ENCODE data around the gene STX2.
"Not testable (repeated sequence)": the region's sequence is repeated elsewhere in the genome, so short reads cannot be mapped to it uniquely, and the experiment has no call there.

The STX2 gene

DNA sequence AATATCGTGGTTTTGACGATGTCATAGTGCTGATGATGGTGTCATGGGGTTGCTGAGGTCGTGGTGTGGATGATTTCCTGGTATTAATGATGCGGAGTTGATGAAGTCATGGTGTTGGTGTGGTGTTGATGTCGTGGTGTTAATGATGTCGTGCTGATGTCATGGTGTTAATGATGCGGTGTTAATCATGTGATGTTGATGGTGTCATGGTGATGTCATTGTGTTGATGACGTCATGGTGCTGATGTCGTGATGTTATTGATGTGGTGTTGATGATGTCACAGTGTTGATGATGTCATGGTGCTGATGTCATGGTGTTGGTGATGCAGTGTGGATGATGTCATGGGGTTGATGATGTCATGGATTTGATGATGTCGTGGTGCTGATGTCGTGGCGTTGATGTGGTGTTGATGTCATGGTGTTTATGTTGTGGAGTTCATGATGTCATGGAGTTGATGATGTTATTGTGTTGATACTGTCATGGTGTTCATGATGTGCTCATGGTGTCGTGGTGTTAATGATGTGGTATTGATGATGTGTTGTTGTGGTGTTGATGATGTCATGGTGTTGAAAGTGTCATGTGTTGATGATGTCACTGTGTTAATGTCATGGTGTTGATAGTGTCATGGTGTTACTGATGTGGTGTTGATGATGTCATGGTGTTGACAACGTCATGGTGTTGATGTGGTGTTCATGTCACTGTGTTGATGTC, 74.4 kb downstream of the STX2 start:
- DNase-seq (ENCODE audit: low spot score): peak; percentile 28

DNA sequence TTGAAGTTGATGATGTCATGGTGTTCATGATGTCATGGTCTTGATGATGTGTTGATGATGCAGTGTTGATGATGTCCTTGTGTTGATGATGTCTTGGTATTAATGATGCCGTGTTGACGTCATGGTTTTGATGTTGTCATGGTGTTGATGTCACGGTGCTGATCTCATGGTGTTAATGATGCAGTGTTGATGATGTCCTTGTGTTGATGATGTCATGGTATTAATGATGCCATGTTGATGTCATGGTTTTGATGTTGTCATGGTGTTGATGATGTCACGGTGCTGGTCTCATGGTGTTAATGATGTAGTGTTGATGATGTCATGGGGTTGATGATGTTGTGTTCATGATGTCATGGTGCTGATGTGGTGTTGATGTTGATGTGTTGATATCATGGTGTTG, 75.0 kb downstream of the STX2 start:
- DNase-seq (ENCODE audit: low spot score): no peak

DNA sequence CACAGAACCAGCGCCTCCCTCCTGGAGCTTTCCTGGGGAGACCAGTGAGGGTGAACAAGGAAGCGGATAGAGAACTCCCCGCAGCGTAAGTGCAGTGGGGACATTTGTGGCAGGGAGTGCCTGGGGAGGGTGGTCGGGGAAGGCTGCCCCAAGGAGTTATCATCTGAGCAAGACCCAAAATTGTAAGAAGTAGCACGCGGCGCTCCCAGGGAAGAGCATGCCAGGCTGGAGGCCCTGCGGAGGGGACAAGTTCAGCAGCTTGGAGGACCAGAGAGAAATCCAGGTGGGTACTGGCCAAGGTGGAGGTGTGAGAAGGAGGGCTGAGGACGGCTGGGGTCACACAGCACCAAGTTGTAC, 76.8 kb downstream of the STX2 start:
- no peak for DNase-seq (ENCODE audit: low spot score)

DNA sequence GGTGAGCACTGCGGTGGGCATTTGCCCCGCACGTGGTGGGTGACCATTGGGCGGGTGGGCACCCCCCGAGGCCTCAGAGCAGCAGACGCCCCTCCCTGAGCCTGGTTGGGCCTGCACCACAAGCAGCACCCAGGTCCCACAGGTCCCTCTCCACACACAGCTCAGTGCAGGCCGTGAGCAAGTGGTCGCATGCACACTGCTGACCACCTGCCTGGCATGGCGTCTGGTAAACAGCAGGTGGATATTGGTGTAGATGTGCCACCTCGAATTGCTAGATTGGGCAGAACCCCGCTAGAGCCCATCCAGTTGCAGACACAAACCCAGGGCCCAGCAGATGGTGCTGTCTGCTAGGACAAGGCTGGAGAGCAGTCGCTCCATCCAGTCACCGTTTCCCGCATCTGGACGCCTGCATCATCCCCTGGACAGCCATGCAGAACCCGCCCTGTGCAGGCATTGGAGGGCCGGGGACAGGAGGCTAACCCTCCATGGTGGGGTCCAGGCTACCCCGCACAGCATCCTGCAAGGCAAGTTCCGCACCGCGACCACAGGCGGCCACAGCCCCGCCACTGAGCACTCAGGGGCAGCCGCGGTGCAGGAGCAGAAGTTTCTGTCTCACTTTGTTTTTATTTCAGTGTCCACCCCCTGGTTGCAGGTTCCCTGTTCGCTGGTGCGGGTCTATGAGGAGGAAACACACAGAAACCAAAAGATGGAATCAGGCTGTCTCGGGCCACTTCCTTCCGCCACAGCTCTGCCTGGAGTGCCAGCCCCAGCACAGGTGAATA, 77.3 kb downstream of the STX2 start:
- DNase-seq (ENCODE audit: low spot score): peak; percentile 77

DNA sequence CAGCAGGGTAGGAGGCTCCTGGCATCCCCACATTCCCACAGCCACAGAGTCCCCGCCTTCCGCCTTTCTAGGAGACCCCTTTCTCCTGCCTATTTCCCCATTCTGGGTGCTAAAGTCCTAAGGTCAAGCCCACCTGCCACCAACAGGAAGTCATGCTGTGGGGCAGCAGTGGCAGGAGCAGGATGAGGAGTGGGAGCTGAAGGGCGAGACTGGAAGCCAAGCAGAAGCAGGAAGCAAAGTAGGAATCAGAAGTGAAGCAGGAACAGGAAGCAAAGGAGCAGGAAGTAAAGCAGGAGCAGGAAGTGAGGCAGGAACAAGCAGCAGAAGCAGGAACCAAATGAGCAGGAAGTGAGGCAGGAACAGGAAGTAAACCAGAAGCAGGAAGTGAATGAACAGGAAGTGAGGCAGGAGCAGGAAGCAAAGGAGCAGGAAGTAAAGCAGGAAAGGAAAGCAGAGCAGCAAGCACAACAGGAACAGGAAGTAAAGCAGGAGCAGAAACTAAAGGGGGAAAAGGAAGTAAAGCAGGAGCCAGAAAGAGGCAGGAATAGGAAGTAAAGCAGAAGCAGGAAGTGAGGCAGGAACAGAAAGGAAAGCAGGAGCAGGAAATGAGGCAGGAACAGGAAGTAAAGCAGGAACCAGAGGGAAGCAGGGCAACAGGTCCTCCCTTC, 84.7 kb downstream of the STX2 start:
- no peak for DNase-seq (ENCODE audit: low spot score)

DNA sequence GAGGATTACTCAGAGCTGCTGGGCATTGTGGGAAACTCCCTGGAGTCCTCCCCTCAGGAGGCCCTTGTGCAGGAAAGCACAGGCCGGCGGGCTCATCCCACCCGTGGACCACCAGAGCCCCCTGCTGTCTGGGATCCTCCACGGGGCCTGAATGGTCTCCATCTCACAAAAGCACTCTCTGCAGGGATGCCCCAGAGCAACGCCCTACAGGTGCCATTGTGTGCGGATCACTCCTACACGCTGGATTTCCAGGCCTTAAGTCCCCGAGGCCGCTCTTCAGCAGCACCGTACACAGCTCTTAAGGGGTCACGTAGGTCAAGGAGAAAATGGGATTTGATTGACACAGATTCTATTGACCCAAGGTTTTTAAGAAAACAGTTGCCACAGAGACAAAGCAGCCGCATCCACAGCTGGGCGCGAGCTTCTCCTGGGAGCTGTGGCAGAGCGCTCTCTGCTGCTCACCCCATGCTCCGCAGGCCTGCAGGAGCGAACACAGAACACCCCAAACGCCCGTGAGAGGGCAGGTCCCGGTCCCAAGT, 86.3 kb downstream of the STX2 start:
- no peak for DNase-seq (ENCODE audit: low spot score)

DNA sequence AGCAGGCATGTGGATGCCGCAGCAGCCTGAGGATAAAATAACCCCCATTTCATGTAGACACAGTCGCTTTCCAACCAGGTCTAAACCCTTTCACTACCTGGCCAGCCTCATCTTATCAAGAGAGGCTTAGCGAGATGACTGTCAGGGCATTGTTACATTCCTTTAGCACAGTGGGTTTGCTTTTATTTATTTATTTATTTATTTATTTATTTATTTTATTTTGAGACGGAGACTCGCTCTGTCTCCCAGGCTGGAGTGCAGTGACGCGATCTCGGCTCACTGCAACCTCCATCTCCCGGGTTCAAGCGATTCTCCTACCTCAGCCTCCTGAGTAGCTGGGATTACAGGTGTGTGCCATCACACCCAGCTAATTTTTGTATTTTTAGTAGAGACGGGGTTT, 87.0 kb downstream of the STX2 start:
- not testable (repeated sequence) for DNase-seq (ENCODE audit: low spot score)

DNA sequence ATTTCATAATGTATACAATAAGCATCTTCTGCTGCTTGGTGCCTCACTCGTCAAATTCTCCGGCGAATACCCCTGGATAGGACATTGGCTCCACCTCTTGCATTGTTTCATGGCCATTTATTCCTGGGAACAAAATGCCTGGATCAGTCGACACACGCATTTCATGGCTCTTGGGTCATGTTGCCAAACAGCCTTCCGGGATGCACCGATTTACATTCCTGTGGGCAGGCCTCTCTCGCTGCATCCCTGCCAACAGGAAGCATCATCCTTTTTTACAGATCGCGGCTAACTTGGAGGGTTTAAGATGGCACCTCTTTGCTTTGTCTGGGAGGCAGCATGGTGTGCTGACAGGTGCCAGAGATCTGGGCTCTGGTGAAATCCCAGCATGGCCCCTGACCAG, 90.3 kb downstream of the STX2 start:
- DNase-seq (ENCODE audit: low spot score): no peak

DNA sequence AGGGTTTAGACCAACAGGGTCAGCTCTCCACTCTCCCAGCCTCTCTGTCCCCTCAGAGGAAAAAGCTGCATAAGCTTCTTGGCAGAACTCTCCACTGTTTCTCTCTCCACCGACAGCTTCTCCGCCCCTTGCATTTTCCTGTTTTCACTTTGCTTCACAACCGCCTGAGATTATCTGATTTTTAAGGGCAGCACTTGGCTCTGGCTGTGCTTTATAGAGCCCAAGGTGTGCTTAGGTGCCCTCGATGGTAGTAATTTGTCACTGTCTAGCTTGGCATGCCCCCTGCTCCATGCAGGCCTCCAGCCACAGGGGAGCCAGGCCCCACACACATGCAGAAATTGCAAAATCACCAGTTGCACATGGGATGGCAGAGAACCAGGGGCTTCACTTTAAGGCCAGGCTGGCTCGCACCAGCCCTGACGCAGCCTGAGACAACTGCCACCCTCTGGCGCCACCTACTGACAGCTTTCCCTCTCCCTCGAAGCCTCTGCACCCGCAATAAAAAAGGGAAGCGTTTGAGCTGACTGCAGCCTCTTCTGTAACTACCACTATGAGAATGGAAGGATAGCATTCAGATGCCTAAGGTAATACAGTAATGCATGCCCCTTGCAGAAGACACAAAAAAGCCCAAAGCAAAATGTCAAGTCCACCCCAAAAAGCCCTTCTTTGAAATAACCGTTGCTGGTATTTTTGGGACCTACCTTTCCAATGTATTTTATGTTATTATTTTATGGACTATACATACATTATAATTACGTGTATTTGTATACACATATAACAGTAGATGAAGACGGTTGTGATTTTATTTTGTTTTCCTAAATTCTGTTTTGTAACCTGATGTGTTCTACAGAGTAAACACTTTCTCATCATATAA, 90.9 kb downstream of the STX2 start:
- DNase-seq (ENCODE audit: low spot score): peak; percentile 73

DNA sequence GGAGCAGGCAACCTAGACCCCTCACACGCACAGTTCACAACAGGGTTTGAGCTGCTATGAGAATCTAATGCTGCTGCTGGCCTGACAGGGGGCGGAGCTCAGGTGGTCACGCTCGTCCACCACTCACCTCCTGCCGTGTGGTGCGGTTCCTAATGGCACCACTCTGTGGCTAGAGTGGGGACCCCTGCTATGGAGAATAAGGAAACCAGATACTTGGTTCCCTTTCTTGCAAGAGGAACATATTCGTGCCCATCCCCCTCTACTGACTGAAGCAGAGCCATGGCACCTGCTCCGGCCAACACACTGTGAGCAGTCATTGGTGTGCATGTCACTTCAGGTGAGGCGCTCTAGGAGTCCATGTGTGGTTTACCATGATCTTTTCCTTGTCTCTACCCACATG, 92.5 kb downstream of the STX2 start:
- no peak for DNase-seq (ENCODE audit: low spot score)

DNA sequence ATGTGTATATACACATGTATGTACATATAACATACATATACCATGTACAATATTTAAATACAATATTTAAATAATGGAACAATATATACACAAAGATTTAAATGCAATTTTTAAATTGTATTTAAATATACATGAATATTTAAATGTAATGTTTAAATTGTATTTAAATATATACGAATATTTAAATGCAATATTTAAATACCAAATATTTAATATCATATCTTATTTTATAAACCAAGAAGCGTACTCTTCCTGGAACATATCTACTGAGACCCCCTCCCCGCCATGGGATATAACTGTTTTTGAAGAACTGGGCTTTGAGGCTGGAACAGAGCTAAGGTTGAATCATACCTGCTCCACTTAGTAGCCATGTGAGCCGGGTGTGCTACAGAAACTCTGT, 93.1 kb downstream of the STX2 start:
- no peak for DNase-seq (ENCODE audit: low spot score)

DNA sequence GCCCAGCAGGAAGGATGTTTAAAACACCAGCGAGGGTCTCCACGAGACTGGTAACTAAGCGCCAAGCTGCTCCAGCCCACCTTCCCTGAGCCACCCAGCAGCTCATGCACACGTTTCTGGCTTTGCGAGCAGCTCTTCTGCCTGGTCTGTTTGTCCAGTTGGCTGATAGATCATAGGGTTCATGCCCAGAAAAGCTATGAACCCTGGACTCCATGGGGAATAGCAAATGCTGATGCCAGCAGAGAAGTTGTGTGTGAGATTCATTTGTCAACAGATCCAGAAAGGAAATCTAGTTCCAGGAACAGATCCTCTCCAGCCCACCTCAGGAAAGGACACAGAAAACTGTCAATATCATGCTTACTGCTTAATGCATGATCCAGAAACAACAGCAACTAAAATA, 94.8 kb downstream of the STX2 start:
- DNase-seq (ENCODE audit: low spot score): no peak

DNA sequence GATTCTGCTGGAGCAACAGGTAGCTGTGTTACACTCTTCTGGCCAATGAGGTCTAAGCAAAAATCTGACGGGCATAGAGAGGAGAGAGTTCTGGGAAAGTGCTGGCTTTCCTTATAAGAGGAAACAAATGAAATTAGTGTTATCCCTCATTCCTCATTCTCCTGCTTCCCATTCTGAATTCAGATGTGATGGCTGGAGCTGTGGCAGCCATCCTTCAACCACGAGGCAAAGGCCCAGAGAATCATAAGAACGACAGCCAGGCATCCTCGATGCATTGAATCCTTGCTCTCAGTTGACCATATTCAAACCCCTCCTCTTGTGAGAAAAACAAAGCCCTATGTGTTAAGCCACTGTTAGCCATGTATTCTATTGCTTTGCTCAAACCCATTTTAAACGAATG, 95.4 kb downstream of the STX2 start:
- no peak for DNase-seq (ENCODE audit: low spot score)

DNA sequence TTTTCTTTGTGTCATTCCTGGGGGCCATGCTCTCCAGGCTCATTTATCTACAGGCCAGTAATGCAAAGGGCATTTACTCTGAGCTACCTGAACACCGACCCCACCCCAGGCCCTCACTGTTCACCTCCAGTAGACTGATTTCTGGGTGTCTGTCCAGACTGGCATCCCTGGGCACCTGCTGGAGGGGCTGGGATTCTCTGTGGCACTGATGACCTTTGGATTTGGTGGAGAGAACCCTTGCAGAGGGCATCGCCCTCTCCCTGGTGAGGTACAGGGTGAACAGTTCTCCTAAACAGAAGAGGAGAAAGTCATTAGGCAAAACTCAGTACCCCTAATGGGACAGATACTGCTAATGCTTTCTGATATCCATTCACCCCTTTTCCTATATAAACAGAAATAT, 95.9 kb downstream of the STX2 start:
- no peak for DNase-seq (ENCODE audit: low spot score)

DNA sequence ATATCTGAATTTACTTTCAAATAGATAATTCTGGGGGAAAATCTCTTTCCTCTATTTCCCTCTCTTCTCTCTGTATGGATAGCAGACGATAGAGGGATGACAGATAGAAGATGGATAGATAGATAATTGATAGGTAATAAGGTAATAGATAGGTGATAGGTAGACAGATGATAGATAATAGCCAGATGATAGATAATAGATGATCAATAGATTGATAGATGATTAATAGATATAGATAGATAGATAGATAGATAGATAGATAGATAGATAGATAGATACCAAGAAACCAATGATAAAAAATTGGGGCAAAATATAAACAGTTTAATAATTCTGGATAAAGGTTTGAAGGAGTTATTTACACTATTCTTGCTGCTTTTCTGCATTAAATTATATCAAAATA, 96.3 kb downstream of the STX2 start:
- no peak for DNase-seq (ENCODE audit: low spot score)

DNA sequence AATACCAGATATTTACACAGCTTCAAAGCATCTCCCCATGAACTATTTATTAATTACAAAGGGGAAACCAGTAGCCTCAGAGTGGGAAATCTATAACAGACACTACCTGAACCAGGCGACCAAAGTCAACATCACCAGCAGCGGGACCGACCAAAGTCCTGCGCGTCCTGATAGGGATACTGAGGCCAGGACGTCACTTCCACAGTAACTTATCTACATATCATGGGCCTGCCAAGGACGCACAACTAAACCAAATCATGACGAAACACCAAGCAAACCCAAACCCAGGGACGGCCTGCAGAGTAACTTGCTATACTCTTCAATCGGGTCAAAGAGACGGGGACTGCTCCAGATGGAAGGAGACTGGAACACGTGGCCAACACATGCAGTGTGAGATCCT, 96.9 kb downstream of the STX2 start:
- no peak for DNase-seq (ENCODE audit: low spot score)
